T-cell (primary cell): ENCODE measurements around the gene ITPK1. TPM values are rescaled to one million over a fixed set of nuclear protein-coding genes. Genes with fewer than 3 reads are reported as not detected.
"Not testable (repeated sequence)": the region's sequence is repeated elsewhere in the genome, so short reads cannot be mapped to it uniquely, and the experiment has no call there.

Experiments used
- ATAC-seq, 4 experiments: fragments of 200-7000 bp in 3 of 4; fragments of 150-1000 bp in 1 of 4; cut with Tn5 transposase; replicated peaks in 1 of 4; 1 replicate in 3 of 4; 2 replicates in 1 of 4; pipeline ENCODE4 v1.10.0; 2021; ENCODE audit warnings: moderate library complexity in 3 of 4, mild to moderate bottlenecking in 2 of 4, moderate number of reproducible peaks in 1 of 4
- CTCF ChIA-PET, 2 donors: fragments of 300-600 bp; sonication (Branson Sonifier 250); formaldehyde crosslinking; loops; one replicate each; lab custom pipeline; 2022; ENCODE audit warnings: antibody characterized with exemption in 2 of 2; lab: Charles Lee
- POLR2A ChIA-PET, 2 donors: fragments of 300-600 bp; sonication (Branson Sonifier 250); formaldehyde crosslinking; loops; one replicate each; lab custom pipeline; 2022; ENCODE audit warnings: antibody characterized with exemption in 2 of 2; lab: Charles Lee
- DNase-seq, 35 experiments: peaks; one replicate each; pipeline versions ENCODE4 v3.0.0 to v3.0.0-alpha.2; 2013 to 2023
- H3K27ac ChIP-seq: one replicate; pipeline ENCODE4 v1.5.1; 2013; ENCODE audit warnings: low read length
- H3K27me3 ChIP-seq, 2 experiments: replicated peaks in 1 of 2; 1 replicate in 1 of 2; 2 replicates in 1 of 2; pipeline versions ENCODE4 v1.6.1 to v1.7.0; 2013; ENCODE audit warnings: low read length in 1 of 2, mixed read lengths in 1 of 2; ENCODE audit not compliant: control insufficient read depth in 2 of 2, insufficient read depth in 2 of 2; ENCODE audit errors: extremely low read depth in 1 of 2
- H3K36me3 ChIP-seq, 2 donors: 1 replicate in 1 of 2; 2 replicates in 1 of 2; pipeline versions ENCODE4 v1.6.1 to v1.7.0; 2013; ENCODE audit warnings: low read length in 1 of 2; ENCODE audit not compliant: control insufficient read depth in 2 of 2, insufficient read depth in 1 of 2; ENCODE audit errors: extremely low read depth in 1 of 2
- H3K4me1 ChIP-seq, 2 experiments: 1 replicate in 1 of 2; 2 replicates in 1 of 2; pipeline versions ENCODE4 v1.6.1 to v1.7.0; 2013; ENCODE audit warnings: low read length in 2 of 2, mixed read lengths in 1 of 2; ENCODE audit not compliant: insufficient read depth in 2 of 2, control insufficient read depth in 1 of 2; ENCODE audit errors: extremely low read depth in 1 of 2
- H3K4me3 ChIP-seq, 2 donors: 1 replicate in 1 of 2; 2 replicates in 1 of 2; pipeline versions ENCODE4 v1.5.1 to v1.7.0; 2013; ENCODE audit warnings: mild to moderate bottlenecking in 2 of 2, low read length in 1 of 2, moderate library complexity in 1 of 2; ENCODE audit not compliant: control insufficient read depth in 1 of 2; ENCODE audit errors: extremely low read depth in 1 of 2
- H3K9me3 ChIP-seq: 2 replicates; pipeline ENCODE4 v1.7.0; 2013
- H3K27ac Mint-ChIP-seq, 2 donors: one replicate each; pipeline ENCODE4 v1.8.0; 2020 to 2021; ENCODE audit warnings: mild to moderate bottlenecking in 2 of 2, mixed read lengths in 2 of 2
- H3K27me3 Mint-ChIP-seq, 2 donors: one replicate each; pipeline ENCODE4 v1.8.0; 2021 to 2022; ENCODE audit warnings: mixed read lengths in 2 of 2
- H3K36me3 Mint-ChIP-seq: one replicate; pipeline ENCODE4 v1.8.0; 2021; ENCODE audit warnings: mixed read lengths
- H3K4me1 Mint-ChIP-seq, 3 donors: one replicate each; pipeline ENCODE4 v1.8.0; 2020 to 2022; ENCODE audit warnings: mixed read lengths in 3 of 3, mild to moderate bottlenecking in 1 of 3
- H3K4me3 Mint-ChIP-seq, 3 donors: one replicate each; pipeline ENCODE4 v1.8.0; 2020 to 2022; ENCODE audit warnings: mild to moderate bottlenecking in 3 of 3, mixed read lengths in 3 of 3, moderate library complexity in 3 of 3
- H3K9me3 Mint-ChIP-seq, 3 donors: one replicate each; pipeline ENCODE4 v1.8.0; 2020 to 2022; ENCODE audit warnings: mixed read lengths in 3 of 3
- WGBS: methylation state at CpG from one replicate; pipeline ENCODE4 v1.1.5; 2013; ENCODE audit warnings: missing lambda C conversion rate; ENCODE audit not compliant: insufficient coverage; 5-methylcytosine and 5-hydroxymethylcytosine counted together
- total RNA-seq, 35 experiments: library from RNA in 6 of 35; stranded (reverse) in 6 of 35; fragments of 120-200 nt in 1 of 35; gene quantifications; one replicate each; pipeline versions ENCODE4 v1.2.1 to v1.2.4 and lab custom pipeline; 2013 to 2026

Gene ITPK1
- total RNA-seq, 5 donors from 2014 or later (not counting 1 experiment from before 2014, with no cell fraction given): 28.0 to 43.0 (median 39.5) TPM

DNA sequence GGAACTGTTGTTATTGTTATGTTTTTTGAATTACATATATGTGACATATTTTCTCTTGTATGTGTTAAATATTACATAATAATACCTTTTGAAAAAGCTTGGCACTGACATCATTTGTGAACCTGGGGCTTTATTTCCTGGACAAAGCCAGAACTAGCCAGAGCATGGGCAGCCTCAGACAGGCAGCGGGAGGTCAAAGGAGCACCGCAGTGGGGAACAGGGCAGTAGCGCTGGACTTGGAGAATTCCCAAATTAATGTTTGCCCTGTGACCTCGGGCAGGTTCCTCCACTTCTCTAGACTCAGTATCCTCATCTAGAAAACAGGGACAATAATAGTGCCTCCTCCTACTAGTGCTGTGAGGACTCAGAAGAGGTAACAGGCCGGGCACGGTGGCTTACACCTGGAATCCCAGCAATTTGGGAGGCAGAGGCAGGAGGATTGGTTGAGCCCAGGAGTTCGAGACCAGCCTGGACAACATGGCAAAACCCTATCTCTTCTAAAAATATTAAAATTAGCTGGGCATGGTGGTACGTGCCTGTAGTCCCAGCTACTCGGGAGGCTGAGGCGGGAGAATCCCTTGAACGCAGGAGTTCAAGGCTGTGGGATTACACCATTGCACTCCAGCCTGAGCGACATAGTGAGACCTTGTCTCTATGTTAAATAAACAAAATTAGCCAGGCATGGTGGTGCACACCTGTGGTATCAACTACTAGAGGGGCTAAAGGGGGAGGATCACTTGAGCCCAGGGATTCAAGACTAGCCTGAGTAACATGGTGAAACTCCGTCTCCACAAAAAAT lies 27.3 kb upstream of the ITPK1 start:
- no peak overlapping the region for H3K27ac Mint-ChIP-seq
- CTCF ChIA-PET: interaction anchor here in 1 of 2 donors (1.0 kb wide), 1 partner anchor 56 kb away, joined by 5 read pairs; no protein-coding TSS in a partner anchor
- H3K4me1 Mint-ChIP-seq: peaks cover 1 to 6% (median 2%) of the 10 kb centered on the region in 3 donors
- POLR2A ChIA-PET: no interaction called here
- no peaks in the 10 kb centered on the region for H3K9me3 ChIP-seq
- H3K9me3 Mint-ChIP-seq: no peaks in the 10 kb centered on the region
- no peaks in the 10 kb centered on the region for H3K36me3 ChIP-seq
- DNase-seq: no peak
- H3K36me3 Mint-ChIP-seq: no peaks in the 10 kb centered on the region
- no peak overlapping the region for H3K27ac ChIP-seq
- peaks cover 0 to 4% of the 10 kb centered on the region in 2 experiments for H3K4me1 ChIP-seq
- H3K4me3 ChIP-seq: no peak overlapping the region
- ATAC-seq: no peak
- peaks cover 0 to 12% of the 10 kb centered on the region in 2 experiments for H3K27me3 ChIP-seq
- no peak overlapping the region for H3K4me3 Mint-ChIP-seq
- WGBS: 59% methylated on average over 4 of the region's 13 CpGs
- no peaks in the 10 kb centered on the region for H3K27me3 Mint-ChIP-seq

DNA sequence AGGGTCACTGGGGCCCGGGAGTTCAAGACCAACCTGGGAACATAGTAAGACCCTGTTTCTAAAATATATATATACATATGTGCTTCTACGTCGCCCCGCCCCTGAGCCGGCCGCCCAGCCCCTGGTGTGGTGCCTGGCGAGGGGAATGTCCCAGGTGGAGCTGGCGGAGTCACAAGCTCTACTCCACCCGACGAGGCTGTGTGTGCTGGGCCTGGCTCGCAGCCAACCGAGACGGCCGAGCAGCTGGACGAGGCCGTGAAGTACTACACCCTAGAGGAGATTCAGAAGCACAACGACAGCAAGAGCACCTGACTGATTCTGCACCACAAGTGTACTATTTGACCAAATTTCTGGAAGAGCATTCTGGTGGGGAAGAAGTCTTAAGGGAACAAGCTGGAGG lies 22.1 kb upstream of the ITPK1 start:
- H3K4me3 Mint-ChIP-seq: no peak overlapping the region
- no peaks in the 10 kb centered on the region for H3K9me3 Mint-ChIP-seq
- H3K27me3 Mint-ChIP-seq: no peaks in the 10 kb centered on the region
- H3K9me3 ChIP-seq: no peaks in the 10 kb centered on the region
- H3K4me1 Mint-ChIP-seq: peaks cover 1 to 6% (median 2%) of the 10 kb centered on the region in 3 donors
- ChIA-PET POLR2A (no interaction called here), CTCF (interaction anchor here (1.1 to 2.2 kb wide), 4 partner anchors 19 to 177 kb away, joined by 3 to 20 read pairs (median 4); no protein-coding TSS in a partner anchor)
- H3K36me3 Mint-ChIP-seq: no peaks in the 10 kb centered on the region
- DNase-seq: no peak
- H3K27ac Mint-ChIP-seq: no peak overlapping the region
- no peak for ATAC-seq
- 77% methylated on average over 5 of the region's 17 CpGs for WGBS
- peaks cover 0 to 4% of the 10 kb centered on the region in 2 experiments for H3K27me3 ChIP-seq
- H3K4me3 ChIP-seq: no peak overlapping the region
- H3K4me1 ChIP-seq: peaks cover 0 to 4% of the 10 kb centered on the region in 2 experiments
- no peak overlapping the region for H3K27ac ChIP-seq
- no peaks in the 10 kb centered on the region for H3K36me3 ChIP-seq

DNA sequence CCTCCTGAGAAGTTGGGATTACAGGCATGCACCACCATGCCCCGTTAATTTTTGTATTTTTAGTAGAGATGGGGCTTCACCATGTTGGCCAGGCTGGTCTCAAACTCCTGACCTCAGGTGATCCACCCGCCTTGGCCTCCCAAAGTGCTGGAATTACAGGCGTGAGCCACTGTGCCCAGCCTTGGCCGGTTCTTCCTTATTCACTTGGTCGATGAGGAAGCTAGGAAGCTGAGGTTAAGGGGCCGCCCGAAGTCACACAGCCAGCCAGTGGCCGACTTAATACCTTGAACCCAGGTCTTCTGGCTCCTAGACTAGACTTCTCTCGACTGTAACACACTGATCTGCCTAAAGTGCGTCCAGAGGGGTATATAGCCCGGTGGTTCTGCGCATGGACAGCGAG lies 20.8 kb upstream of the ITPK1 start:
- H3K4me1 ChIP-seq, H3K36me3 Mint-ChIP-seq, H3K27me3 Mint-ChIP-seq, ATAC-seq, H3K9me3 Mint-ChIP-seq, H3K27me3 ChIP-seq, DNase-seq, H3K4me3 Mint-ChIP-seq, H3K36me3 ChIP-seq, POLR2A ChIA-PET, H3K27ac Mint-ChIP-seq, H3K4me1 Mint-ChIP-seq, H3K27ac ChIP-seq, H3K9me3 ChIP-seq, H3K4me3 ChIP-seq: not testable (repeated sequence)
- CTCF ChIA-PET: interaction anchor here (0.5 to 1.2 kb wide), 4 partner anchors 18 to 866 kb away, joined by 3 read pairs; no protein-coding TSS in a partner anchor
- 76% methylated on average over 11 of the region's 13 CpGs for WGBS

DNA sequence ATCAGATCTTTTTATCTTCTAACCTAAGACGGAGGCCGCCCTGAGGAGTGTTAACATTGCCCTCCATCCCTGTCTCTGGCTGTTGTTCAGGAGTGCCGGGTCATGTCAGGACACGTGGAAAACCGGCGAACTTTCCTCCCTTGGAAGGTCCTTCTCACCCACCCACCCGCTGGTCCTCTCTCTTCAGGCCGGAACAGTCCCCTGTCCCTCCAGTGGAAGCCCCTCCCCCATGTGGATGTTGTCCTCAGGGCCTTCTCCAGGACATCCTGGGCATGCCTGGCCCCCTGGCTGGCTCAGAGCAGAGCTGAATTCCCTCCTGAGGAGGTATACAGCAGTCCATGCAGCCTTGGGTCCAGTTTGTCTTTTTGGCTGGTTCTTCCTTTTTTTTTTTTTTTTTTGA lies 20.3 kb upstream of the ITPK1 start:
- Mint-ChIP-seq H3K27me3 (no peaks in the 10 kb centered on the region), H3K4me1 (peaks cover 1 to 6% (median 2%) of the 10 kb centered on the region in 3 donors), H3K27ac (no peak overlapping the region), H3K36me3 (no peaks in the 10 kb centered on the region), H3K9me3 (no peaks in the 10 kb centered on the region), H3K4me3 (no peak overlapping the region)
- DNase-seq (no peak), ATAC-seq (no peak)
- ChIA-PET POLR2A (no interaction called here), CTCF (interaction anchor here in 1 of 2 donors (5.6 kb wide), 1 partner anchor 22 kb away, joined by 66 read pairs; the partner anchor contains the start of gene ITPK1)
- Histone ChIP-seq H3K4me1 (peaks cover 0 to 4% of the 10 kb centered on the region in 2 experiments), H3K27me3 (peaks cover 0 to 6% of the 10 kb centered on the region in 2 experiments), H3K27ac (no peak overlapping the region), H3K4me3 (no peak overlapping the region), H3K36me3 (no peaks in the 10 kb centered on the region), H3K9me3 (no peaks in the 10 kb centered on the region)
- 86% methylated on average over 8 of the region's 8 CpGs for WGBS

DNA sequence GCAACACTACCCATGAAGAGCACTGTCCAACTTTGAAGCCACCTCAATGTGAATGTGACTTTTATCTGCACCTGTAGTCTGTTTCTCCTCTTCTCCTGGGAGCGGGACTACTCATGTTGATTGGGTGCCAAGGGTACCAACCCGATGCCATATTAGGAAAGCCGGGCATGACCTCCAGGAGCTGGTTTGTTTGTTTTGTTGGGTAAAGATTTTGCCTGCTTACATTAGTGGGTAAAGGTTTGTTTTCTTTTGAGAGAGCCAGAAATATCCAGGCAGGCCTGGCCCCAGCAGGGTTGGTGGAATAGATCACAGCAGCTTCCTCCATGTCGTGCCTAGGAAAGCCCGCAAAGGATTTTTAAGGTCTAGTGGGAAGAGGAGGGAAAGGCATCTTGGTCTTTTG lies 19.7 kb upstream of the ITPK1 start:
- H3K4me1 Mint-ChIP-seq: peaks cover 1 to 6% (median 2%) of the 10 kb centered on the region in 3 donors
- POLR2A ChIA-PET: no interaction called here
- no peak overlapping the region for H3K27ac Mint-ChIP-seq
- CTCF ChIA-PET: interaction anchor here in 1 of 2 donors (5.6 kb wide), 1 partner anchor 21 kb away, joined by 66 read pairs; the partner anchor contains the start of gene ITPK1
- no peak overlapping the region for H3K4me3 Mint-ChIP-seq
- Histone ChIP-seq H3K4me3 (no peak overlapping the region), H3K4me1 (peaks cover 0 to 4% of the 10 kb centered on the region in 2 experiments), H3K9me3 (no peaks in the 10 kb centered on the region), H3K27me3 (peaks cover 0 to 6% of the 10 kb centered on the region in 2 experiments), H3K27ac (no peak overlapping the region), H3K36me3 (no peaks in the 10 kb centered on the region)
- WGBS: 89% methylated on average over 2 of the region's 5 CpGs
- no peaks in the 10 kb centered on the region for H3K9me3 Mint-ChIP-seq
- DNase-seq (no peak), ATAC-seq (no peak)
- no peaks in the 10 kb centered on the region for H3K27me3 Mint-ChIP-seq
- no peaks in the 10 kb centered on the region for H3K36me3 Mint-ChIP-seq

- no peak overlapping the region for H3K4me3 ChIP-seq
- no peaks in the 10 kb centered on the region for H3K4me1 ChIP-seq
- Mint-ChIP-seq H3K9me3 (no peaks in the 10 kb centered on the region), H3K27ac (no peak overlapping the region), H3K4me1 (no peaks in the 10 kb centered on the region), H3K27me3 (no peaks in the 10 kb centered on the region), H3K4me3 (no peak overlapping the region), H3K36me3 (no peaks in the 10 kb centered on the region)
- no peaks in the 10 kb centered on the region for H3K9me3 ChIP-seq
- no peak for ATAC-seq
- WGBS: 91% methylated on average over 4 of the region's 8 CpGs
- CTCF ChIA-PET: interaction anchor here in 1 of 2 donors (5.6 kb wide), 1 partner anchor 19 kb away, joined by 66 read pairs; the partner anchor contains the start of gene ITPK1
- POLR2A ChIA-PET: no interaction called here
- no peak overlapping the region for H3K27ac ChIP-seq
- no peak for DNase-seq
- peaks cover 0 to 10% of the 10 kb centered on the region in 2 experiments for H3K27me3 ChIP-seq
- H3K36me3 ChIP-seq: no peaks in the 10 kb centered on the region
These were observed 17.7 kb upstream of the ITPK1 start for GRCh38 chr14:93133464-93133863.
